ENCODE measurements around the gene SUFU.

- TF ChIP-seq GATA2 (IDR thresholded peaks at IDR 0.05; ENCODE audit: low read depth, low read length) = no peak
- no peak for TF ChIP-seq GATA3 (IDR thresholded peaks at IDR 0.05; ENCODE audit: low read depth, low read length)
Measured at GRCh38 chr10:102604439-102604841, 100.7 kb downstream of the SUFU start.

All from SH-SY5Y (cell line).